HepG2 (cell line): ENCODE data around the gene PAX4. TPM values are rescaled to one million over a fixed set of nuclear protein-coding genes. Genes with fewer than 3 reads are reported as not detected.

Source experiments
- CBX5 ChIP-seq: sonication (generic); formaldehyde crosslinking; IDR thresholded peaks from 2 replicates; pipeline ENCODE4 v1.4.0; 2020; ENCODE audit warnings: missing genetic modification reagents, borderline replicate concordance
- CEBPB ChIP-seq: IDR thresholded peaks from 2 replicates; pipeline ENCODE4 v1.6.1; 2011; ENCODE audit warnings: low read depth, low read length, improper control_type of control experiment, borderline replicate concordance
- KDM5A ChIP-seq: fragments of 200-600 bp; sonication (generic); IDR thresholded peaks from 2 replicates; pipeline ENCODE4 v1.7.0; 2018; ENCODE audit warnings: antibody characterized with exemption, mild to moderate bottlenecking, low read length, borderline replicate concordance
- MLLT10 ChIP-seq: sonication (generic); formaldehyde crosslinking; IDR thresholded peaks from 2 replicates; pipeline ENCODE4 v1.4.0; 2020; ENCODE audit warnings: missing genetic modification reagents
- POLR2A ChIP-seq, 2 experiments: IDR thresholded peaks; 2 replicates each; pipeline ENCODE4 v1.6.1; 2011; ENCODE audit warnings: low read depth in 2 of 2, low read length in 2 of 2, mild to moderate bottlenecking in 1 of 2, moderate library complexity in 1 of 2; ENCODE audit not compliant: insufficient read depth in 1 of 2
- RFX1 ChIP-seq: fragments of 450-650 bp; IDR thresholded peaks from 2 replicates; pipeline ENCODE4 v1.6.1; 2017
- SALL1 ChIP-seq: sonication (generic); formaldehyde crosslinking; IDR thresholded peaks from 2 replicates; pipeline ENCODE4 v1.8.0; 2022; ENCODE audit warnings: mild to moderate bottlenecking, missing genetic modification reagents
- SRSF1 ChIP-seq: fragments of 200-400 bp; formaldehyde crosslinking; optimal IDR thresholded peaks from 2 replicates; pipeline ENCODE3; 2017; ENCODE audit warnings: mild to moderate bottlenecking, low read depth, low read length, moderate library complexity
- ZNF460 ChIP-seq: sonication (generic); formaldehyde crosslinking; IDR thresholded peaks from 2 replicates; pipeline ENCODE4 v1.5.1; 2020; ENCODE audit warnings: missing genetic modification reagents, mild to moderate bottlenecking, borderline replicate concordance
- ZNF883 ChIP-seq: sonication (generic); formaldehyde crosslinking; IDR thresholded peaks from 2 replicates; pipeline ENCODE4 v1.5.1; 2020; ENCODE audit warnings: mild to moderate bottlenecking, missing genetic modification reagents; ENCODE audit errors: not compliant biosample characterization
- polyA plus RNA-seq, 8 experiments: library from polyadenylated mRNA; depleted of rRNA in 3 of 8; stranded (reverse) in 7 of 8; unstranded in 1 of 8; fragments of >200 nt; fragmentation: Illumina TruSeq in 4 of 8; extraction: Trizol in 4 of 8; gene quantifications; 2 replicates each; pipeline versions ENCODE4 v1.2.1 to v1.2.3, GENCODE V29; 2011 to 2016; ENCODE audit warnings: low read depth in 4 of 8, missing spikeins in 1 of 8, mixed read lengths in 1 of 8; ENCODE audit not compliant: insufficient read depth in 1 of 8
- total RNA-seq, 5 experiments: library from RNA; depleted of rRNA; stranded (reverse); fragments of >200 nt; fragmentation: Illumina TruSeq; extraction: Trizol; gene quantifications; 2 replicates each; pipeline ENCODE4 v1.2.3, GENCODE V29; 2016; ENCODE audit warnings: low read depth in 1 of 5
- TF ChIP-seq, protein P1 (sequence below): sonication (generic); formaldehyde crosslinking; IDR thresholded peaks from 2 replicates; pipeline ENCODE4 v1.8.0; 2023; ENCODE audit warnings: mild to moderate bottlenecking, missing genetic modification reagents
- TF ChIP-seq, protein P2 (sequence below), 2 experiments: sonication (generic) in 1 of 2; formaldehyde crosslinking in 1 of 2; IDR thresholded peaks; 2 replicates each; pipeline versions ENCODE4 v1.4.0 to v1.6.1; 2018 to 2020; ENCODE audit warnings: missing genetic modification reagents in 2 of 2, borderline replicate concordance in 1 of 2, low read depth in 1 of 2, mild to moderate bottlenecking in 1 of 2, missing biosample characterization in 1 of 2
- TF ChIP-seq, protein P3 (sequence below): sonication (generic); formaldehyde crosslinking; conservative IDR thresholded peaks from 2 replicates; pipeline ENCODE4 v1.5.0; 2020; ENCODE audit warnings: missing genetic modification reagents
- TF ChIP-seq, protein P4 (sequence below): sonication (generic); formaldehyde crosslinking; IDR thresholded peaks from 2 replicates; pipeline ENCODE4 v1.4.0; 2020; ENCODE audit warnings: missing genetic modification reagents; ENCODE audit errors: not compliant biosample characterization
- TF ChIP-seq, protein P5 (sequence below): sonication (generic); formaldehyde crosslinking; IDR thresholded peaks from 2 replicates; pipeline ENCODE4 v1.8.1; 2023; ENCODE audit warnings: missing genetic modification reagents, inconsistent platforms, borderline replicate concordance

Gene PAX4
- total and polyA plus RNA-seq, 2 of the 13 experiments (the other 11 are each of a cell fraction or from before 2014, with no cell fraction given): not detected

DNA sequence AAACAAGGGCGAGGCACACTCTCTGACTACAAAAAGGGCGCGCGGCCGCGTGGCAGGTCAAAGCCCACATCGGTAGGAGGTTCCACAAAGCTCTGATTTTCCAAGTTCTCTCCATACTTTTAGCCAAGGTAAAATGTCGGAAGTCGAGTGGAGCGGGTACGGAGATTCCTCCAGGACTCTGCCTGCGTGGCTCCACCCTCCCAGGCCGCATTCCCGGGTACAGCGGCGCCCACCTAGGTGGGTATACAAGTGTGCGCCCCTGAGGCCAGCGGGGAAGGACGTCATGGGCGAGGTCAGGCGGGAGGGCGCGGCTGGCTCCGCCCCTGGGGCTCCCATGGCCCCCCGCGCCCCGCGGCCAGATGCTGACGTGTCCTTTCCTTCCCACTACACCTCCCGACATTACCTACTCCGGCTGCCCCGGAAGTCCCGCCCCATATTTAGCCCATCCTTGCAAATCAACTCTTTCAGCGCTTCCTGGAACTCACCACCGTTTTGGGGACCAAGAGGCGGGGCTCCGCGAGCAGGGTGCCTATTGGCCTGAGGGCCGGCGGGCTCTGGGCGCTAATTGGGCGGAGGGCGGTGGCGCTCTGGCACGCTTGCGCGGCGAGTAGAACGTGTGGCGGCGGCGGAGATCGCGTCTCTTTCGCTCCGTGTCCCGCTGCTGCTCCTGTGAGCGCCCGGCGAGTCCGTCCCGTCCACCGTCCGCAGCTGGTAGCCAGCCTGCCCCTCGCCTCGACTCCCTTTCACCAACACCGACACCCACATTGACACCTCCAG, 33.8 kb upstream of the PAX4 start, which contains the start of gene SND1 (continued):
- TF ChIP-seq CBX5 (CRISPR knock-in tag) (no peak), CEBPB (no peak), SALL1 (CRISPR knock-in tag) (no peak; the same call in 1 of the 2 replicates), ZNF883 (CRISPR knock-in tag) (no peak), ZNF460 (CRISPR knock-in tag) (0 out of 2 replicates have a peak, but pooled peaks have one; percentile 40), SRSF1 (peak; percentile 35), KDM5A (no peak; the same call in 1 of the 2 replicates), RFX1 (no peak), MLLT10 (CRISPR knock-in tag) (no peak), POLR2A (IDR thresholded peaks at IDR 0.05; ENCODE audit: insufficient read depth in 1 of 2, low read depth in 2 of 2, low read length in 2 of 2) (peak; percentile 90 to 93)
- TF ChIP-seq, protein P1, sequence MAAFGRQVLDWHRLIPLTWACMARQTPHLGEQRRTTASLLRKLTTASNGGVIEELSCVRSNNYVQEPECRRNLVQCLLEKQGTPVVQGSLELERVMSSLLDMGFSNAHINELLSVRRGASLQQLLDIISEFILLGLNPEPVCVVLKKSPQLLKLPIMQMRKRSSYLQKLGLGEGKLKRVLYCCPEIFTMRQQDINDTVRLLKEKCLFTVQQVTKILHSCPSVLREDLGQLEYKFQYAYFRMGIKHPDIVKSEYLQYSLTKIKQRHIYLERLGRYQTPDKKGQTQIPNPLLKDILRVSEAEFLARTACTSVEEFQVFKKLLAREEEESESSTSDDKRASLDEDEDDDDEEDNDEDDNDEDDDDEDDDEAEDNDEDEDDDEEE (CRISPR knock-in tag): no peak
- TF ChIP-seq, protein P2, sequence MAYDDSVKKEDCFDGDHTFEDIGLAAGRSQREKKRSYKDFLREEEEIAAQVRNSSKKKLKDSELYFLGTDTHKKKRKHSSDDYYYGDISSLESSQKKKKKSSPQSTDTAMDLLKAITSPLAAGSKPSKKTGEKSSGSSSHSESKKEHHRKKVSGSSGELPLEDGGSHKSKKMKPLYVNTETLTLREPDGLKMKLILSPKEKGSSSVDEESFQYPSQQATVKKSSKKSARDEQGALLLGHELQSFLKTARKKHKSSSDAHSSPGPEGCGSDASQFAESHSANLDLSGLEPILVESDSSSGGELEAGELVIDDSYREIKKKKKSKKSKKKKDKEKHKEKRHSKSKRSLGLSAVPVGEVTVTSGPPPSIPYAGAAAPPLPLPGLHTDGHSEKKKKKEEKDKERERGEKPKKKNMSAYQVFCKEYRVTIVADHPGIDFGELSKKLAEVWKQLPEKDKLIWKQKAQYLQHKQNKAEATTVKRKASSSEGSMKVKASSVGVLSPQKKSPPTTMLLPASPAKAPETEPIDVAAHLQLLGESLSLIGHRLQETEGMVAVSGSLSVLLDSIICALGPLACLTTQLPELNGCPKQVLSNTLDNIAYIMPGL (CRISPR knock-in tag; IDR thresholded peaks at IDR 0.05; ENCODE audit: borderline replicate concordance in 1 of 2, low read depth in 1 of 2): peak; percentile 21 to 34; a peak in 3 of 4 replicates
- TF ChIP-seq, protein P3, sequence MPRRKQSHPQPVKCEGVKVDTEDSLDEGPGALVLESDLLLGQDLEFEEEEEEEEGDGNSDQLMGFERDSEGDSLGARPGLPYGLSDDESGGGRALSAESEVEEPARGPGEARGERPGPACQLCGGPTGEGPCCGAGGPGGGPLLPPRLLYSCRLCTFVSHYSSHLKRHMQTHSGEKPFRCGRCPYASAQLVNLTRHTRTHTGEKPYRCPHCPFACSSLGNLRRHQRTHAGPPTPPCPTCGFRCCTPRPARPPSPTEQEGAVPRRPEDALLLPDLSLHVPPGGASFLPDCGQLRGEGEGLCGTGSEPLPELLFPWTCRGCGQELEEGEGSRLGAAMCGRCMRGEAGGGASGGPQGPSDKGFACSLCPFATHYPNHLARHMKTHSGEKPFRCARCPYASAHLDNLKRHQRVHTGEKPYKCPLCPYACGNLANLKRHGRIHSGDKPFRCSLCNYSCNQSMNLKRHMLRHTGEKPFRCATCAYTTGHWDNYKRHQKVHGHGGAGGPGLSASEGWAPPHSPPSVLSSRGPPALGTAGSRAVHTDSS (CRISPR knock-in tag): no peak; the same call in 1 of the 2 replicates
- TF ChIP-seq, protein P4, sequence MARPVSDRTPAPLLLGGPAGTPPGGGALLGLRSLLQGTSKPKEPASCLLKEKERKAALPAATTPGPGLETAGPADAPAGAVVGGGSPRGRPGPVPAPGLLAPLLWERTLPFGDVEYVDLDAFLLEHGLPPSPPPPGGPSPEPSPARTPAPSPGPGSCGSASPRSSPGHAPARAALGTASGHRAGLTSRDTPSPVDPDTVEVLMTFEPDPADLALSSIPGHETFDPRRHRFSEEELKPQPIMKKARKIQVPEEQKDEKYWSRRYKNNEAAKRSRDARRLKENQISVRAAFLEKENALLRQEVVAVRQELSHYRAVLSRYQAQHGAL (CRISPR knock-in tag): peak; percentile 75
- TF ChIP-seq, protein P5, sequence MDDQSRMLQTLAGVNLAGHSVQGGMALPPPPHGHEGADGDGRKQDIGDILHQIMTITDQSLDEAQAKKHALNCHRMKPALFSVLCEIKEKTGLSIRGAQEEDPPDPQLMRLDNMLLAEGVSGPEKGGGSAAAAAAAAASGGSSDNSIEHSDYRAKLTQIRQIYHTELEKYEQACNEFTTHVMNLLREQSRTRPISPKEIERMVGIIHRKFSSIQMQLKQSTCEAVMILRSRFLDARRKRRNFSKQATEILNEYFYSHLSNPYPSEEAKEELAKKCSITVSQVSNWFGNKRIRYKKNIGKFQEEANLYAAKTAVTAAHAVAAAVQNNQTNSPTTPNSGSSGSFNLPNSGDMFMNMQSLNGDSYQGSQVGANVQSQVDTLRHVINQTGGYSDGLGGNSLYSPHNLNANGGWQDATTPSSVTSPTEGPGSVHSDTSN: no peak
